GM12878 (cell line): ENCODE data around the gene MARK4. TPM values are rescaled to one million over a fixed set of nuclear protein-coding genes. Genes with fewer than 3 reads are reported as not detected.

Experiments
- ATAC-seq: fragments of 200-7000 bp; cut with Tn5 transposase; 3 replicates; pipeline ENCODE4 v1.9.1; 2020; ENCODE audit warnings: mild to moderate bottlenecking, moderate library complexity
- BruUV-seq: library from RNA; stranded (reverse); fragments of 400-500 nt; replicated peaks from 2 replicates; lab custom pipeline; 2021; lab: Mats Ljungman, UMichigan
- CTCF ChIA-PET: fragments of 300-600 bp; sonication (Branson Sonifier 250); formaldehyde crosslinking; extraction: SDS; loops from one replicate; lab custom pipeline; 2021; ENCODE audit warnings: inconsistent platforms; lab: Yijun Ruan, JAX
- POLR2A ChIA-PET: fragments of 350-600 bp; formaldehyde crosslinking; extraction: SDS; loops from one replicate; lab custom pipeline; 2021; ENCODE audit warnings: inconsistent platforms; lab: Charles Lee
- RAD21 ChIA-PET: fragments of 300-600 bp; sonication (Branson Sonifier 250); formaldehyde crosslinking; loops from one replicate; lab custom pipeline; 2023; ENCODE audit warnings: antibody characterized with exemption; ENCODE audit not compliant: unreplicated experiment; lab: Charles Lee
- SMC1A ChIA-PET: fragments of 300-600 bp; sonication (Branson Sonifier 250); formaldehyde crosslinking; loops from one replicate; lab custom pipeline; 2023; ENCODE audit not compliant: unreplicated experiment, uncharacterized antibody; lab: Charles Lee
- DNase-seq: peaks from one replicate; pipeline ENCODE4 v3.0.0-alpha.2; 2011; ENCODE audit warnings: low read depth, low spot score
- FAIRE-seq: peaks from 3 replicates; lab custom pipeline; 2011; peaks lifted over from hg19 to GRCh38; lab: Jason Lieb, UNC
- H2AFZ ChIP-seq: 2 replicates; pipeline ENCODE4 v1.6.0; 2011; ENCODE audit warnings: low read depth, low read length, control low read depth; ENCODE audit not compliant: control insufficient read depth
- H3K27ac ChIP-seq: 2 replicates; pipeline ENCODE4 v1.5.1; 2011; ENCODE audit warnings: control low read depth; ENCODE audit not compliant: control insufficient read depth, insufficient read depth
- H3K27me3 ChIP-seq, 2 experiments: replicated peaks in 1 of 2; 2 replicates each; pipeline versions ENCODE4 v1.6.0 to v1.6.1; 2011; ENCODE audit warnings: low read length in 1 of 2; ENCODE audit not compliant: control insufficient read depth in 2 of 2, insufficient read depth in 2 of 2
- H3K36me3 ChIP-seq, 2 experiments: 2 replicates each; pipeline ENCODE4 v1.5.1; 2011; ENCODE audit warnings: low read length in 1 of 2; ENCODE audit not compliant: control insufficient read depth in 2 of 2, insufficient read depth in 2 of 2
- H3K4me1 ChIP-seq: 2 replicates; pipeline ENCODE4 v1.6.1; 2011; ENCODE audit warnings: mild to moderate bottlenecking, low read length, moderate library complexity, mixed read lengths; ENCODE audit not compliant: control insufficient read depth, insufficient read depth
- H3K4me2 ChIP-seq: 2 replicates; pipeline ENCODE4 v1.6.0; 2011; ENCODE audit warnings: control low read depth; ENCODE audit not compliant: control insufficient read depth, insufficient read depth
- H3K4me3 ChIP-seq: fragments of 200-600 bp; sonication (generic); 2 replicates; pipeline ENCODE4 v1.5.1; 2016
- H3K79me2 ChIP-seq: 2 replicates; pipeline ENCODE4 v1.6.0; 2011; ENCODE audit warnings: low read length; ENCODE audit not compliant: control insufficient read depth, insufficient read depth
- H3K9ac ChIP-seq: 2 replicates; pipeline ENCODE4 v1.8.0; 2011; ENCODE audit warnings: low read length, control low read depth, mixed read lengths; ENCODE audit not compliant: control insufficient read depth, insufficient read depth
- H3K9me3 ChIP-seq: replicated peaks from 3 replicates; pipeline ENCODE4 v1.5.1; 2011; ENCODE audit warnings: mild to moderate bottlenecking, low read length; ENCODE audit not compliant: control insufficient read depth, insufficient read depth
- H4K20me1 ChIP-seq: 2 replicates; pipeline ENCODE4 v1.6.0; 2011; ENCODE audit not compliant: control insufficient read depth, insufficient read depth
- BACH1 ChIP-seq: fragments of 450-650 bp; IDR thresholded peaks from 2 replicates; pipeline ENCODE4 v1.6.1; 2017; ENCODE audit warnings: mild to moderate bottlenecking, borderline replicate concordance
- BCL3 ChIP-seq: IDR thresholded peaks from 2 replicates; pipeline ENCODE4 v1.6.1; 2011; ENCODE audit warnings: borderline replicate concordance, low read depth, mild to moderate bottlenecking, moderate library complexity, low read length; ENCODE audit not compliant: insufficient read depth, poor library complexity, severe bottlenecking
- KLF5 ChIP-seq: fragments of 450-650 bp; IDR thresholded peaks from 2 replicates; pipeline ENCODE4 v1.6.1; 2014; ENCODE audit warnings: mild to moderate bottlenecking; ENCODE audit not compliant: partially characterized antibody
- NFYA ChIP-seq: IDR thresholded peaks from 2 replicates; pipeline ENCODE4 v1.6.1; 2011; ENCODE audit warnings: low read depth, mild to moderate bottlenecking, low read length, improper control_type of control experiment, borderline replicate concordance
- NKRF ChIP-seq: fragments of 450-650 bp; conservative IDR thresholded peaks from 2 replicates; pipeline ENCODE4 v1.6.1; 2017; ENCODE audit warnings: mild to moderate bottlenecking, moderate library complexity
- PAX5 ChIP-seq: IDR thresholded peaks from 2 replicates; pipeline ENCODE4 v1.6.1; 2011; ENCODE audit warnings: low read depth, low read length, borderline replicate concordance
- RUNX3 ChIP-seq: IDR thresholded peaks from 2 replicates; pipeline ENCODE4 v1.6.1; 2012; ENCODE audit warnings: low read length, inconsistent platforms
- SREBF2 ChIP-seq: IDR thresholded peaks from 2 replicates; pipeline ENCODE4 v1.6.1; 2012; ENCODE audit warnings: mild to moderate bottlenecking, low read length
- STAT3 ChIP-seq: IDR thresholded peaks from 2 replicates; pipeline ENCODE4 v1.6.1; 2011; ENCODE audit warnings: low read depth, low read length, improper control_type of control experiment
- TBL1XR1 ChIP-seq: IDR thresholded peaks from 2 replicates; pipeline ENCODE4 v1.6.1; 2012; ENCODE audit warnings: low read depth, low read length, improper control_type of control experiment
- ZBTB11 ChIP-seq: fragments of 450-650 bp; formaldehyde crosslinking; IDR thresholded peaks from 2 replicates; pipeline ENCODE4 v1.5.0; 2022; ENCODE audit warnings: mild to moderate bottlenecking, missing genetic modification characterization
- WGBS: methylation state at CpG from one replicate; pipeline ENCODE4 v1.1.6; 2016; ENCODE audit warnings: low lambda C conversion rate; ENCODE audit not compliant: insufficient replicate concordance, insufficient coverage; ENCODE audit errors: missing lambda C conversion rate; 5-methylcytosine and 5-hydroxymethylcytosine counted together
- in situ Hi-C: fragments of 300-500 bp; cut with MboI; formaldehyde crosslinking; loops from 9 replicates; pipeline ENCODE4 v1.14.3; 2018; ENCODE audit warnings: mixed read lengths
- intact Hi-C: fragments of 100-400 bp; cut with micrococcal nuclease; formaldehyde crosslinking; loops from one replicate; pipeline ENCODE4 v1.14.2; 2022; ENCODE audit not compliant: unreplicated experiment
- polyA plus RNA-seq, 11 experiments: library from polyadenylated mRNA; depleted of rRNA in 4 of 11; unstranded in 6 of 11; stranded (reverse) in 5 of 11; fragments of >200 nt; fragmentation: Nextera tagmentation in 4 of 11; fragmentation: Illumina TruSeq in 1 of 11; extraction: Ambion mirVana in 4 of 11; extraction: Trizol in 1 of 11; gene quantifications; 1 replicate in 1 of 11; 2 replicates in 10 of 11; pipeline versions ENCODE4 v1.2.1 to v1.2.3, GENCODE V29; 2011 to 2016; ENCODE audit warnings: inconsistent platforms in 2 of 11, missing spikeins in 2 of 11, low read depth in 1 of 11
- total RNA-seq, 4 experiments: library from RNA; depleted of rRNA in 3 of 4; stranded (reverse); fragments of >200 nt in 3 of 4; fragmentation: Illumina TruSeq in 1 of 4; extraction: Trizol in 1 of 4; gene quantifications; 2 replicates each; pipeline versions ENCODE4 v1.2.1 to v1.2.3, GENCODE V29; 2013 to 2021

The MARK4 gene
- total and polyA plus RNA-seq, 10 of the 15 experiments (the other 5 are each of a cell fraction or from before 2014, with no cell fraction given), result 0.66 to 24.3 (median 5.1) TPM

- TF ChIP-seq TBL1XR1, result no peak
- peak; percentile 46 for TF ChIP-seq BCL3
- ChIA-PET SMC1A (no interaction called here), POLR2A (interaction anchor here (0.5 kb wide), 1 partner anchor 27 kb away, joined by 3 read pairs; no protein-coding TSS in a partner anchor), CTCF (no interaction called here), RAD21 (no interaction called here)
- DNase-seq (no peak), ATAC-seq (no peak), FAIRE-seq (no peak)
- no peak overlapping the region for H3K4me2 ChIP-seq
- no peak overlapping the region for H3K9ac ChIP-seq
- in situ Hi-C loops (no loop called here), intact Hi-C loops (no loop called here)
- H3K27ac ChIP-seq, result no peak overlapping the region
- no peaks in the 10 kb centered on the region; the same call in 2 of the 3 replicates for H3K9me3 ChIP-seq
- 33% methylated on average over 9 of the region's 9 CpGs for WGBS
- no peaks in the 10 kb centered on the region for H3K4me1 ChIP-seq
- no peaks in the 10 kb centered on the region for H4K20me1 ChIP-seq
- no peaks in the 10 kb centered on the region for H3K27me3 ChIP-seq
- no peaks in the 10 kb centered on the region for H3K36me3 ChIP-seq
- no peak overlapping the region for H2AFZ ChIP-seq
- no peaks in the 10 kb centered on the region for H3K79me2 ChIP-seq
- H3K4me3 ChIP-seq, result no peak overlapping the region
- no TSS peak for BruUV-seq
Measured at GRCh38 chr19:45306040-45306439, 55.0 kb downstream of the MARK4 start.

- H2AFZ ChIP-seq, result no peak overlapping the region
- RAD21 ChIA-PET, result no interaction called here
- no peaks in the 10 kb centered on the region for H3K4me1 ChIP-seq
- no peak for FAIRE-seq
- DNase-seq, result no peak
- H4K20me1 ChIP-seq, result no peaks in the 10 kb centered on the region
- H3K79me2 ChIP-seq, result no peaks in the 10 kb centered on the region
- H3K27me3 ChIP-seq, result no peaks in the 10 kb centered on the region
- SMC1A ChIA-PET, result no interaction called here
- H3K27ac ChIP-seq, result no peak overlapping the region
- H3K36me3 ChIP-seq, result no peaks in the 10 kb centered on the region
- 77% methylated on average over 18 of the region's 18 CpGs for WGBS
- intact Hi-C loops, result no loop called here
- H3K4me3 ChIP-seq, result no peak overlapping the region
- no peak overlapping the region for H3K9ac ChIP-seq
- no TSS peak for BruUV-seq
- no peak overlapping the region for H3K4me2 ChIP-seq
- in situ Hi-C loops, result no loop called here
- CTCF ChIA-PET, result no interaction called here
- H3K9me3 ChIP-seq, result no peaks in the 10 kb centered on the region; the same call in 2 of the 3 replicates
- POLR2A ChIA-PET, result no interaction called here
- no peak for ATAC-seq
- TF ChIP-seq STAT3, result no peak
- no peak for TF ChIP-seq PAX5
- no peak for TF ChIP-seq NFYA
- TF ChIP-seq ZBTB11 (CRISPR knock-in tag), result no peak
- no peak for TF ChIP-seq BACH1
- TF ChIP-seq SREBF2, result no peak
- no peak for TF ChIP-seq RUNX3
- no peak for TF ChIP-seq KLF5
- no peak for TF ChIP-seq NKRF
Measured at GRCh38 chr19:45306518-45307027, 55.5 kb downstream of the MARK4 start.
